ENCODE data around the gene KRTAP10-6.
"Not testable (repeated sequence)": the region's sequence is repeated elsewhere in the genome, so short reads cannot be mapped to it uniquely, and the experiment has no call there.

KRTAP10-6 gene

GRCh38 chr21:44556879-44557278 is 35.4 kb downstream of the KRTAP10-6 start:
- no peak for DNase-seq (ENCODE audit: extremely low read depth, low read depth)
- TF ChIP-seq CTCF (IDR thresholded peaks at IDR 0.05; ENCODE audit: low read depth, low read length, missing control alignments), result no peak
- no peak overlapping the region for H3K4me3 ChIP-seq (replicated peaks; ENCODE audit: low read depth, low read length)

GRCh38 chr21:44555200-44555875 is 37.0 kb downstream of the KRTAP10-6 start:
- H3K4me3 ChIP-seq (replicated peaks; ENCODE audit: low read depth, low read length), result no peak overlapping the region
- DNase-seq (ENCODE audit: extremely low read depth, low read depth), result no peak
- no peak for TF ChIP-seq CTCF (IDR thresholded peaks at IDR 0.05; ENCODE audit: low read depth, low read length, missing control alignments)

- no peak for TF ChIP-seq CTCF (IDR thresholded peaks at IDR 0.05; ENCODE audit: low read depth, low read length, missing control alignments)
- H3K4me3 ChIP-seq (replicated peaks; ENCODE audit: low read depth, low read length), result no peak overlapping the region
- DNase-seq (ENCODE audit: extremely low read depth, low read depth), result no peak
Measured at GRCh38 chr21:44552681-44553080, 39.6 kb downstream of the KRTAP10-6 start.

- no peak for DNase-seq (ENCODE audit: extremely low read depth, low read depth)
- H3K4me3 ChIP-seq (replicated peaks; ENCODE audit: low read depth, low read length), result no peak overlapping the region
- no peak for TF ChIP-seq CTCF (IDR thresholded peaks at IDR 0.05; ENCODE audit: low read depth, low read length, missing control alignments)
Measured at GRCh38 chr21:44552136-44552535, 40.2 kb downstream of the KRTAP10-6 start.

- TF ChIP-seq CTCF (IDR thresholded peaks at IDR 0.05; ENCODE audit: low read depth, low read length, missing control alignments), result no peak
- no peak for DNase-seq (ENCODE audit: extremely low read depth, low read depth)
- H3K4me3 ChIP-seq (replicated peaks; ENCODE audit: low read depth, low read length), result no peak within 1 kb of the TSS
Measured at GRCh38 chr21:44551340-44551961, 40.9 kb downstream of the KRTAP10-6 start, which contains the start of gene KRTAP10-2. TSS of gene KRTAP10-2 (minus strand) at chr21:44551505. CDS start at chr21:44551458, 47 bp downstream.

GRCh38 chr21:44550807-44551206 is 41.5 kb downstream of the KRTAP10-6 start:
- no peak overlapping the region for H3K4me3 ChIP-seq (replicated peaks; ENCODE audit: low read depth, low read length)
- DNase-seq (ENCODE audit: extremely low read depth, low read depth), result no peak
- no peak for TF ChIP-seq CTCF (IDR thresholded peaks at IDR 0.05; ENCODE audit: low read depth, low read length, missing control alignments)

- not testable (repeated sequence) for DNase-seq (ENCODE audit: extremely low read depth, low read depth); H3K4me3 ChIP-seq (replicated peaks; ENCODE audit: low read depth, low read length)
Measured at GRCh38 chr21:44550285-44550684, 42.0 kb downstream of the KRTAP10-6 start.

Data from HFF-Myc (cell line).